Stimulated activated CD4-positive, alpha-beta T cell treated with anti-CD3 and anti-CD28 coated beads, Interleukin-12 subunit alpha, Interleukin-12 subunit beta, amount 100 ng/mL, for 4 hours (primary cell): Measurements from ENCODE around the gene CTSL.

Experiments
- DNase-seq: peaks from one replicate; pipeline ENCODE4 v3.0.0-alpha.2; 2020

Gene CTSL

GRCh38 chr9:87760529-87760928, 34.6 kb downstream of the CTSL start:
- no peak for DNase-seq

GRCh38 chr9:87763286-87763685, 37.4 kb downstream of the CTSL start:
- no peak for DNase-seq

GRCh38 chr9:87765521-87765920, 39.6 kb downstream of the CTSL start:
- no peak for DNase-seq

- no peak for DNase-seq
These were observed 40.8 kb downstream of the CTSL start for GRCh38 chr9:87766697-87767096.

GRCh38 chr9:87770616-87771315, 44.8 kb downstream of the CTSL start:
- no peak for DNase-seq

GRCh38 chr9:87771316-87772006, 45.5 kb downstream of the CTSL start:
- DNase-seq, result no peak

- no peak for DNase-seq
These were observed 50.8 kb downstream of the CTSL start for GRCh38 chr9:87776481-87777379.

GRCh38 chr9:87778996-87779395, 53.1 kb downstream of the CTSL start:
- no peak for DNase-seq
